Endothelial cell of umbilical vein (primary cell): Measurements from ENCODE around the gene IL6ST. TPM values are rescaled to one million over a fixed set of nuclear protein-coding genes. Genes with fewer than 3 reads are reported as not detected.

ENCODE experiments used
- BruUV-seq: library from RNA; stranded (reverse); fragments of 400-500 nt; replicated peaks from 2 replicates; lab custom pipeline; 2021; lab: Mats Ljungman, UMichigan
- CTCF ChIA-PET: fragments of 300-600, 350-600 bp; sonication (Branson Sonifier 250); formaldehyde crosslinking; loops from one replicate; lab custom pipeline; 2021; ENCODE audit warnings: antibody characterized with exemption, inconsistent platforms; lab: Charles Lee
- POLR2A ChIA-PET: fragments of 300-600, 350-600 bp; sonication (Branson Sonifier 250); formaldehyde crosslinking; loops from one replicate; lab custom pipeline; 2021; ENCODE audit warnings: antibody characterized with exemption, inconsistent platforms; lab: Charles Lee
- DNase-seq: peaks from one replicate; pipeline ENCODE4 v3.0.0-alpha.2; 2011; ENCODE audit warnings: low read depth, low spot score
- FAIRE-seq: peaks from 2 replicates; lab custom pipeline; 2011; peaks lifted over from hg19 to GRCh38; lab: Jason Lieb, UNC
- H2AFZ ChIP-seq: 2 replicates; pipeline ENCODE4 v1.6.0; 2012; ENCODE audit warnings: low read depth, low read length, control low read depth, inconsistent platforms
- H3K27ac ChIP-seq: 2 replicates; pipeline ENCODE4 v1.5.1; 2011; ENCODE audit warnings: low read depth, mild to moderate bottlenecking, control low read depth, low read length, moderate library complexity; ENCODE audit not compliant: insufficient read depth
- H3K27me3 ChIP-seq, 2 experiments: 2 replicates each; pipeline versions ENCODE4 v1.6.0 to v1.6.1; 2011; ENCODE audit warnings: low read length in 2 of 2, mixed read lengths in 1 of 2; ENCODE audit not compliant: control insufficient read depth in 2 of 2, insufficient read depth in 2 of 2
- H3K36me3 ChIP-seq, 2 experiments: 2 replicates in 1 of 2; 3 replicates in 1 of 2; pipeline ENCODE4 v1.5.1; 2011; ENCODE audit warnings: low read length in 2 of 2, mild to moderate bottlenecking in 1 of 2, moderate library complexity in 1 of 2; ENCODE audit not compliant: control insufficient read depth in 2 of 2, insufficient read depth in 2 of 2; ENCODE audit errors: extremely low read depth in 1 of 2
- H3K4me1 ChIP-seq: 3 replicates; pipeline ENCODE4 v1.5.1; 2011; ENCODE audit warnings: mild to moderate bottlenecking, low read length; ENCODE audit not compliant: control insufficient read depth, insufficient read depth; ENCODE audit errors: extremely low read depth
- H3K4me2 ChIP-seq: 2 replicates; pipeline ENCODE4 v1.6.1; 2011; ENCODE audit warnings: low read length, control low read depth, mixed read lengths; ENCODE audit not compliant: insufficient read depth
- H3K4me3 ChIP-seq, 3 experiments: fragments of 200-600 bp in 1 of 3; sonication (generic), shearing (Covaris generic) in 1 of 3; replicated peaks in 1 of 3; 2 replicates each; pipeline ENCODE4 v1.5.1; 2011 to 2016; ENCODE audit warnings: control low read depth in 3 of 3, low read length in 3 of 3, mild to moderate bottlenecking in 2 of 3, inconsistent platforms in 1 of 3, low read depth in 1 of 3, moderate library complexity in 1 of 3; ENCODE audit not compliant: insufficient read depth in 1 of 3
- H3K79me2 ChIP-seq: 2 replicates; pipeline ENCODE4 v1.6.0; 2012; ENCODE audit warnings: low read length, inconsistent platforms; ENCODE audit not compliant: control insufficient read depth, insufficient read depth
- H3K9ac ChIP-seq: replicated peaks from 2 replicates; pipeline ENCODE3; 2011; ENCODE audit warnings: low read length, control low read depth; ENCODE audit not compliant: insufficient read depth; ENCODE audit errors: extremely low read depth
- H3K9me1 ChIP-seq: replicated peaks from 3 replicates; pipeline ENCODE4 v1.6.0; 2011; ENCODE audit warnings: mild to moderate bottlenecking, low read length; ENCODE audit not compliant: control insufficient read depth, insufficient read depth; ENCODE audit errors: extremely low read depth
- H3K9me3 ChIP-seq: replicated peaks from 2 replicates; pipeline ENCODE4 v1.5.1; 2012; ENCODE audit warnings: low read length, inconsistent platforms; ENCODE audit not compliant: control insufficient read depth, insufficient read depth
- H4K20me1 ChIP-seq: replicated peaks from 2 replicates; pipeline ENCODE3; 2011; ENCODE audit warnings: mild to moderate bottlenecking, low read length; ENCODE audit not compliant: control insufficient read depth, insufficient read depth; ENCODE audit errors: extremely low read depth
- EZH2 ChIP-seq: IDR thresholded peaks from 2 replicates; pipeline ENCODE4 v1.6.1; 2012; ENCODE audit warnings: borderline replicate concordance, low read depth, mild to moderate bottlenecking, moderate library complexity, low read length, inconsistent platforms; ENCODE audit not compliant: severe bottlenecking
- FOS ChIP-seq: IDR thresholded peaks from 2 replicates; pipeline ENCODE4 v1.6.1; 2011; ENCODE audit warnings: mild to moderate bottlenecking, low read length, moderate library complexity, borderline replicate concordance; ENCODE audit not compliant: insufficient read depth
- GATA2 ChIP-seq: IDR thresholded peaks from 2 replicates; pipeline ENCODE4 v1.7.0; 2011; ENCODE audit warnings: low read depth, mild to moderate bottlenecking, moderate library complexity, mixed read lengths, low read length; ENCODE audit not compliant: insufficient read length, insufficient read depth
- JUN ChIP-seq: IDR thresholded peaks from 2 replicates; pipeline ENCODE4 v1.6.1; 2011; ENCODE audit warnings: borderline replicate concordance, low read depth; ENCODE audit not compliant: insufficient read length, insufficient read depth
- MAX ChIP-seq: IDR thresholded peaks from 2 replicates; pipeline ENCODE4 v1.6.1; 2011; ENCODE audit not compliant: insufficient read depth, insufficient read length
- MYC ChIP-seq: IDR thresholded peaks from one replicate; pipeline ENCODE4 v1.6.1; 2011; ENCODE audit warnings: mild to moderate bottlenecking, low read depth, low read length
- POLR2A ChIP-seq: IDR thresholded peaks from 2 replicates; pipeline ENCODE4 v1.6.1; 2012; ENCODE audit warnings: low read depth, mild to moderate bottlenecking, control low read depth, low read length
- POLR2AphosphoS5 ChIP-seq: IDR thresholded peaks from 2 replicates; pipeline ENCODE4 v1.6.1; 2012; ENCODE audit warnings: low read depth, mild to moderate bottlenecking, control low read depth, low read length, moderate library complexity; ENCODE audit not compliant: insufficient read depth
- dilution Hi-C: fragments of 300-500 bp; cut with MboI; formaldehyde crosslinking; loops from one replicate; pipeline ENCODE4 v1.15.0; 2019; ENCODE audit warnings: low sequenced_read_pairs; ENCODE audit not compliant: extremely low pct_ligation_motif_present
- intact Hi-C: fragments of 100-400 bp; cut with micrococcal nuclease; formaldehyde crosslinking; loops from one replicate; pipeline ENCODE4 v1.10.0; 2022
- polyA plus RNA-seq, 4 experiments: library from polyadenylated mRNA; depleted of rRNA in 3 of 4; stranded (reverse) in 3 of 4; unstranded in 1 of 4; fragments of >200 nt; gene quantifications; 2 replicates each; pipeline versions ENCODE4 v1.2.1 to v1.2.3, GENCODE V29; 2011 to 2012; ENCODE audit warnings: missing spikeins in 1 of 4
- total RNA-seq: library from RNA; stranded (reverse); gene quantifications from 2 replicates; pipeline ENCODE4 v1.2.3, GENCODE V29; 2021
- TF ChIP-seq, protein P1 (sequence below), 2 donors: IDR thresholded peaks; 1 replicate in 1 of 2; 2 replicates in 1 of 2; pipeline ENCODE4 v1.5.1; 2011; ENCODE audit warnings: low read length in 2 of 2, mild to moderate bottlenecking in 2 of 2, moderate library complexity in 2 of 2, control low read depth in 1 of 2, inconsistent platforms in 1 of 2, low read depth in 1 of 2; ENCODE audit not compliant: insufficient read depth in 1 of 2; ENCODE audit errors: extremely low read depth in 1 of 2

IL6ST gene
- total and polyA plus RNA-seq, 2 donors (not counting 3 experiments of a cell fraction or from before 2014, with no cell fraction given), result 135 to 345 TPM

GRCh38 chr5:55989860-55990259 lies 4.9 kb downstream of the IL6ST start:
- no peak overlapping the region for H3K9ac ChIP-seq
- peaks cover 98% of the 10 kb centered on the region for H3K79me2 ChIP-seq
- peaks cover 19% of the 10 kb centered on the region for H3K4me1 ChIP-seq
- FAIRE-seq (no peak), DNase-seq (no peak)
- peak overlapping the region in 1 of 3 experiments; percentile 21 for H3K4me3 ChIP-seq
- POLR2A ChIA-PET, result interaction anchor here (1.2 kb wide), 1 partner anchor 12 kb away, joined by 4 read pairs; no protein-coding TSS in a partner anchor
- no peak overlapping the region for H3K27ac ChIP-seq
- intact Hi-C loops (loop anchor here (5.0 kb wide), 1 partner anchor 82 kb away; no protein-coding TSS in a partner anchor), dilution Hi-C loops (no loop called here)
- no peaks in the 10 kb centered on the region for H3K9me3 ChIP-seq
- no peak overlapping the region for H2AFZ ChIP-seq
- peaks cover 2 to 5% of the 10 kb centered on the region in 2 experiments for H3K36me3 ChIP-seq
- CTCF ChIA-PET, result interaction anchor here (0.6 to 1.4 kb wide), 5 partner anchors 10 to 211 kb away, joined by 3 to 7 read pairs (median 4); no protein-coding TSS in a partner anchor
- H4K20me1 ChIP-seq, result peaks cover 20% of the 10 kb centered on the region
- no peaks in the 10 kb centered on the region for H3K27me3 ChIP-seq
- H3K9me1 ChIP-seq, result no peaks in the 10 kb centered on the region
- H3K4me2 ChIP-seq, result peak overlapping the region; percentile 37
- TF ChIP-seq, protein P1, sequence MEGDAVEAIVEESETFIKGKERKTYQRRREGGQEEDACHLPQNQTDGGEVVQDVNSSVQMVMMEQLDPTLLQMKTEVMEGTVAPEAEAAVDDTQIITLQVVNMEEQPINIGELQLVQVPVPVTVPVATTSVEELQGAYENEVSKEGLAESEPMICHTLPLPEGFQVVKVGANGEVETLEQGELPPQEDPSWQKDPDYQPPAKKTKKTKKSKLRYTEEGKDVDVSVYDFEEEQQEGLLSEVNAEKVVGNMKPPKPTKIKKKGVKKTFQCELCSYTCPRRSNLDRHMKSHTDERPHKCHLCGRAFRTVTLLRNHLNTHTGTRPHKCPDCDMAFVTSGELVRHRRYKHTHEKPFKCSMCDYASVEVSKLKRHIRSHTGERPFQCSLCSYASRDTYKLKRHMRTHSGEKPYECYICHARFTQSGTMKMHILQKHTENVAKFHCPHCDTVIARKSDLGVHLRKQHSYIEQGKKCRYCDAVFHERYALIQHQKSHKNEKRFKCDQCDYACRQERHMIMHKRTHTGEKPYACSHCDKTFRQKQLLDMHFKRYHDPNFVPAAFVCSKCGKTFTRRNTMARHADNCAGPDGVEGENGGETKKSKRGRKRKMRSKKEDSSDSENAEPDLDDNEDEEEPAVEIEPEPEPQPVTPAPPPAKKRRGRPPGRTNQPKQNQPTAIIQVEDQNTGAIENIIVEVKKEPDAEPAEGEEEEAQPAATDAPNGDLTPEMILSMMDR (IDR thresholded peaks at IDR 0.05; ENCODE audit: extremely low read depth in 1 of 2, insufficient read depth in 1 of 2, low read depth in 1 of 2, low read length in 2 of 2), result no peak
- TF ChIP-seq GATA2, result no peak
- TF ChIP-seq POLR2AphosphoS5, result no peak
- no peak for TF ChIP-seq JUN
- TF ChIP-seq FOS, result no peak
- TF ChIP-seq MYC, result no peak
- no peak for TF ChIP-seq EZH2
- no peak for TF ChIP-seq POLR2A
- TF ChIP-seq MAX, result no peak
- no TSS peak for BruUV-seq
